Chondrocyte (in vitro differentiated cells): ENCODE measurements around the gene UBASH3A. TPM values are rescaled to one million over a fixed set of nuclear protein-coding genes. Genes with fewer than 3 reads are reported as not detected.

Experiments
- DNase-seq: peaks from one replicate; pipeline ENCODE4 v3.0.0; 2021; ENCODE audit warnings: mixed read lengths, low spot score
- H3K27ac Mint-ChIP-seq: one replicate; pipeline ENCODE4 v1.8.0; 2021; ENCODE audit warnings: mild to moderate bottlenecking, moderate library complexity, mixed read lengths; ENCODE audit not compliant: unreplicated experiment
- H3K27me3 Mint-ChIP-seq: 2 replicates; pipeline ENCODE4 v1.8.0; 2021; ENCODE audit warnings: low read depth, mixed read lengths
- H3K36me3 Mint-ChIP-seq: 2 replicates; pipeline ENCODE4 v1.8.0; 2021; ENCODE audit warnings: low read depth, mixed read lengths
- H3K4me1 Mint-ChIP-seq: 2 replicates; pipeline ENCODE4 v1.8.0; 2021; ENCODE audit warnings: low read depth, mild to moderate bottlenecking, mixed read lengths
- H3K4me3 Mint-ChIP-seq: one replicate; pipeline ENCODE4 v1.8.0; 2021; ENCODE audit warnings: mild to moderate bottlenecking, moderate library complexity, mixed read lengths; ENCODE audit not compliant: unreplicated experiment
- H3K9me3 Mint-ChIP-seq: 2 replicates; pipeline ENCODE4 v1.8.0; 2021; ENCODE audit warnings: low read depth, mixed read lengths
- total RNA-seq: library from RNA; stranded (reverse); gene quantifications from 3 replicates; pipeline ENCODE4 v1.2.1, GENCODE V29; 2021
- TF ChIP-seq, protein P1 (sequence below): fragments of 200-600 bp; sonication (generic); IDR thresholded peaks from 2 replicates; pipeline ENCODE4 v1.5.0; 2021; ENCODE audit warnings: antibody characterized with exemption, mild to moderate bottlenecking, moderate library complexity

UBASH3A gene
- total RNA-seq, 1 donor from 2014 or later, result not detected

DNA sequence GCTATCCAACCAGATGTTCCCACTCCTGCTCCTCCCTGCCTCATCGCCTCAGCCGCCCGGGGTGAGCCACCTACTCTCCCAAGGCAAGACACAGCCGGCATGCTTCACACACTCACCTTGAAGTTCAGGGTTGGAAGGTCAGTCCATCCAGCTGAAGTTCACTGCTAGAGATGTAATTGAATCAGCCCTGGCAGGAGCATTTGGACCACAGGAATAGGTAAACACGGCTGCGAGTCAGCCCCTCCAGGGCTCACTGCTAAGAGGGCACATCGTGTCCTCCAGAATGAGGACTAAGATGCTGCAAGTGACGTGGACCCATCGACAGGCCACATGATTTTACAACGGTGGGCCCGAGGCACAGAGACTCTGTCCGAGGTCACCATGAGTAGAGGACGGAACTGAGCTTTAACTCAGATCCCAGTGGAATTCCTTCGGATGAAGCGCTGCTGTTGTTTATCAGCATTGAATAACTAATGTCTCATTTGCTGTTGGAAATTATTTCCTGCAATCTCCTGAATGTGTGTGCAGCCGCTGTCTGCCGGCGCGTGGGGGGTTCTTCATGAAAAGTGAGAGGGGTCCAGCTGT, 50.4 kb downstream of the UBASH3A start:
- H3K36me3 Mint-ChIP-seq, result no peaks in the 10 kb centered on the region
- H3K4me3 Mint-ChIP-seq, result no peak overlapping the region
- H3K27ac Mint-ChIP-seq, result no peak overlapping the region
- peaks cover 8% of the 10 kb centered on the region for H3K27me3 Mint-ChIP-seq
- DNase-seq, result no peak
- TF ChIP-seq, protein P1, sequence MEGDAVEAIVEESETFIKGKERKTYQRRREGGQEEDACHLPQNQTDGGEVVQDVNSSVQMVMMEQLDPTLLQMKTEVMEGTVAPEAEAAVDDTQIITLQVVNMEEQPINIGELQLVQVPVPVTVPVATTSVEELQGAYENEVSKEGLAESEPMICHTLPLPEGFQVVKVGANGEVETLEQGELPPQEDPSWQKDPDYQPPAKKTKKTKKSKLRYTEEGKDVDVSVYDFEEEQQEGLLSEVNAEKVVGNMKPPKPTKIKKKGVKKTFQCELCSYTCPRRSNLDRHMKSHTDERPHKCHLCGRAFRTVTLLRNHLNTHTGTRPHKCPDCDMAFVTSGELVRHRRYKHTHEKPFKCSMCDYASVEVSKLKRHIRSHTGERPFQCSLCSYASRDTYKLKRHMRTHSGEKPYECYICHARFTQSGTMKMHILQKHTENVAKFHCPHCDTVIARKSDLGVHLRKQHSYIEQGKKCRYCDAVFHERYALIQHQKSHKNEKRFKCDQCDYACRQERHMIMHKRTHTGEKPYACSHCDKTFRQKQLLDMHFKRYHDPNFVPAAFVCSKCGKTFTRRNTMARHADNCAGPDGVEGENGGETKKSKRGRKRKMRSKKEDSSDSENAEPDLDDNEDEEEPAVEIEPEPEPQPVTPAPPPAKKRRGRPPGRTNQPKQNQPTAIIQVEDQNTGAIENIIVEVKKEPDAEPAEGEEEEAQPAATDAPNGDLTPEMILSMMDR, result no peak
- H3K4me1 Mint-ChIP-seq, result peaks cover 7% of the 10 kb centered on the region
- H3K9me3 Mint-ChIP-seq, result no peaks in the 10 kb centered on the region

GRCh38 chr21:42454786-42455185, 51.1 kb downstream of the UBASH3A start:
- H3K4me1 Mint-ChIP-seq, result peaks cover 5% of the 10 kb centered on the region
- TF ChIP-seq, protein P1, result no peak
- H3K27ac Mint-ChIP-seq, result no peak overlapping the region
- no peaks in the 10 kb centered on the region for H3K9me3 Mint-ChIP-seq
- no peak for DNase-seq
- H3K4me3 Mint-ChIP-seq, result no peak overlapping the region
- no peaks in the 10 kb centered on the region for H3K36me3 Mint-ChIP-seq
- peaks cover 8% of the 10 kb centered on the region for H3K27me3 Mint-ChIP-seq

- H3K27ac Mint-ChIP-seq, result no peak overlapping the region
- H3K9me3 Mint-ChIP-seq, result no peaks in the 10 kb centered on the region
- H3K4me3 Mint-ChIP-seq, result no peak overlapping the region
- TF ChIP-seq, protein P1, result no peak
- H3K27me3 Mint-ChIP-seq, result peaks cover 8% of the 10 kb centered on the region
- H3K36me3 Mint-ChIP-seq, result no peaks in the 10 kb centered on the region
- no peak for DNase-seq
- H3K4me1 Mint-ChIP-seq, result peaks cover 1% of the 10 kb centered on the region
Observed at GRCh38 chr21:42455196-42455595, 51.5 kb downstream of the UBASH3A start.

DNA sequence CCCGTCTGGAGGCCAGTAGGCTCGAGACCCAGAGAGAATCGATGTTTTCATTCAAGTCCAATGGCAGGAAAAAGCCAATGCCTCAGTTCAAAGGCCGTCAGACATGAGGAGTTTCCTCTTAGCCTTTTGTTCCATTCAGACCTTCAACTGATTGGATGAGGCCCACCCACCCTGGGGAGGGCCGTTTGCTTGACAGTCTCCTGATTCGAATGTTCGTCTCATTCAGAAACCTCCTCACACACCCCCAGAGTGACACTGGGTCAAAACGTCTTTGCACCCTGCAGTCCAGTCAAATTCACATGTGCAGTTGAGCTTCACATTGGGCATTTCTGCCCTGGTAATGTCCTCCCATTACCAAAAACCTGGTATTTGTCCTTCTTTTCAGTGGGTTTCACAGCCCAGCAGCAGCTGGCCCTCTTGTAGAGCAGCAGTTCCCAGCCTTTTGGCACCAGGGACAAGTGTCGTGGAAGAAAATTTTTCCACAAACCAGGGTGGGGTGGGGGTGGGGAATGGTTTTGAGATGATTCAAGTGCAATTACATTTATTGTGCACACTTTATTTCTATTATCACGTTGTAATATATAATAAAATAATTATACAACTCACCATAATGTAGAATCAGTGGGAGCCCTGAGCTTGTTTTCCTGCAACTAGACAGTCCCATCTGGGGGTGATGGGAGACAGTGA, 52.2 kb downstream of the UBASH3A start:
- Mint-ChIP-seq H3K4me3 (no peak overlapping the region), H3K9me3 (no peaks in the 10 kb centered on the region), H3K27ac (no peak overlapping the region), H3K36me3 (no peaks in the 10 kb centered on the region), H3K27me3 (peaks cover 8% of the 10 kb centered on the region), H3K4me1 (no peaks in the 10 kb centered on the region)
- TF ChIP-seq, protein P1, result no peak
- DNase-seq, result no peak

DNA sequence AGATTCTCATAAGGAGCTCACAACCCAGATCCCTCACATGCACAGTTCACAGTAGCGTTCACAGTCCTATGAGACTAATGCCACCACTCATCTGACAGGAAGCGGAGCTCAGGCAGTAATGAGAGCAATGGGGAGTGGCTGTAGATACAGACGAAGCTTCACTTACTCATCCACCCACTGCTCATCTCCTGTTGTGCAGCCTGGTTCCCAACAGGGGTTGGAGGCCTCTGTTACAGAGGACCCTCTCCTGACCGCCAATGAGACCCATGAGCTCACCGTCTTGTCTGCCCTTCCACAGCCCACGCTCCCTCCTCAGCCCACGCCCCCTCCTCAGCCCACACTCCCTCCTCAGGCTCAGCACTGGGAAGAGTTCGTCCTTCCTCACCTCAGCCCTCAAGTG, 52.8 kb downstream of the UBASH3A start:
- TF ChIP-seq, protein P1, result no peak
- no peaks in the 10 kb centered on the region for H3K9me3 Mint-ChIP-seq
- no peak for DNase-seq
- no peaks in the 10 kb centered on the region for H3K4me1 Mint-ChIP-seq
- no peak overlapping the region for H3K4me3 Mint-ChIP-seq
- H3K36me3 Mint-ChIP-seq, result no peaks in the 10 kb centered on the region
- H3K27ac Mint-ChIP-seq, result no peak overlapping the region
- peaks cover 11% of the 10 kb centered on the region for H3K27me3 Mint-ChIP-seq
